Mesodermal cell (in vitro differentiated cells): ENCODE results near the gene DAZAP1.

Source experiments
- H3K27ac ChIP-seq: 2 replicates; pipeline ENCODE4 v1.7.0; 2013; ENCODE audit warnings: mild to moderate bottlenecking, low read depth, low read length, moderate library complexity; ENCODE audit not compliant: severe bottlenecking
- H3K36me3 ChIP-seq: 2 replicates; pipeline ENCODE4 v1.7.1; 2013; ENCODE audit warnings: mild to moderate bottlenecking, low read length, moderate library complexity; ENCODE audit not compliant: control insufficient read depth, insufficient read depth
- H3K4me1 ChIP-seq: one replicate; pipeline ENCODE4 v1.7.1; 2013; ENCODE audit warnings: mild to moderate bottlenecking, low read length; ENCODE audit not compliant: insufficient read depth, control insufficient read depth, poor library complexity, severe bottlenecking
- H3K4me3 ChIP-seq: 2 replicates; pipeline ENCODE4 v1.7.0; 2013; ENCODE audit warnings: low read length, control low read depth, mild to moderate bottlenecking; ENCODE audit not compliant: insufficient read depth, poor library complexity, severe bottlenecking; ENCODE audit errors: extremely low read depth
- H3K9me3 ChIP-seq: 2 replicates; pipeline ENCODE4 v1.7.1; 2013; ENCODE audit warnings: mild to moderate bottlenecking, low read length, moderate library complexity; ENCODE audit not compliant: control insufficient read depth
- WGBS, 2 experiments: methylation state at CpG; one replicate each; pipeline ENCODE4 v1.1.5; 2013; ENCODE audit warnings: missing lambda C conversion rate in 2 of 2; ENCODE audit not compliant: insufficient coverage in 2 of 2; 5-methylcytosine and 5-hydroxymethylcytosine counted together

The DAZAP1 gene

DNA sequence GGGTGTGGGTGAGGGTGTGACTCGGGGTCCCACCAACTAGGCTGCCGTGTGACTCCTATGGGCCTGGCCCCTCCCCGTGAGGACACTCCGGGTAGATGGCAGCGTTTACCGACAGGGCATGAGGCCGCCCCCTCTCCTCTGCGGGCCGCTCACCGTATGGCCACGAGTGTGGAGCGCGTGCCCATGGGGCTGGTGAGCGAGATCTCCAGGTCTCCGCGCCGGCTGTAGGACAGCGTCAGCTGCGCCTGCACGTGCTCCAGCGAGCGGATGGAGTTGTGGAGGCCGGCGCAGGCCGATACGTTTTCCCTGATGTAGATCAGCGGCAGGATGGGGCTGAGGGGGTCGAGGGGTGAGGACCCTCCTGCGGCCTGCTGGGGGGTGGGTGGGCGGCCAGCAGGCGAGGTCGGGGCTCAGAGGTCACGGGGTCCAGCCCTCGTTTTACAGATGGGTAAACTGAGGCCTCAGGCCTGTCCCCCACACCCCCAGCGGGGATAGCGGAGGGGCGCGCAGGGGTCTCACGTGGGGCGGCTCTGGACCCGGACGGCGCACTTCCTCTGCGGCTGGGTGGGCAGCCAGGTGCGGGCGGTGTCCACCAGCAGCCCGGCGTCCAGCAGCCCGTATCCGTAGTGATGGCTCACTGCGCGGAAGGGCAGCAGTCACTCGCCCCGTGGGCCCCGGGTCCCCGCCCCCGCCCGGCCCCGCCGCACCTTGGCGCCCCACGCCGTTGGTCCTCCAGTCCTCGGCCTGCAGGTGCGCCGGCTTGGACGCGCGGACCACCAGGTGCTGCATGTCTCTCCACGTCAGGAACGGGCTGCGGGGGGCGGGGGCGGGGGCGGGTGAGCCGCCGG, 76.0 kb downstream of the DAZAP1 start:
- Histone ChIP-seq H3K9me3 (no peaks in the 10 kb centered on the region), H3K27ac (no peak overlapping the region), H3K4me3 (no peak overlapping the region), H3K36me3 (no peaks in the 10 kb centered on the region), H3K4me1 (no peaks in the 10 kb centered on the region)
- WGBS, 2 experiments = 94 to 96% methylated on average over 68 to 77 of the region's 77 CpGs

DNA sequence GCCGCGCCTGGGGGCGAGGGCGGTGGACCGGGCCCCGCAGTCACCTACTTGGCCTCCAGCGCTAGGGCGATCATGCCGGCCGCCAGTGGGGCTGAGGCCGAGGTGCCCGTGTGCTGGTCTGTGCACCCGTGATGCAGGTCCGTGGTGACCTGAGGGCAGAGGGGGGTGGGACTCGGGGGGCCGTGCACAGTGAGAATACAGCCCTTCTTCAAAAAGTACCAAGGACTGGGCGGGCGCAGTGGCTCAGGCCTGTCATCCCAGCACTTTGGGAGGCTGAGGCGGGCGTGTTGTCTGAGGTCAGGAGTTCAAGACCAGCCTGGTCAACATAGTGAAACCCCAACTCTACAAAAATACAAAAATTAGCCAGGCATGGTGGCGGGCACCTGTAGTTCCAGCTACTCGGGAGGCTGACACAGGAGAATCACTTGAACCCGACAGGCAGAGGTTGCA, 76.6 kb downstream of the DAZAP1 start:
- no peaks in the 10 kb centered on the region for H3K36me3 ChIP-seq
- no peak overlapping the region for H3K4me3 ChIP-seq
- H3K27ac ChIP-seq = no peak overlapping the region
- H3K9me3 ChIP-seq = no peaks in the 10 kb centered on the region
- 88 to 96% methylated on average over 17 to 23 of the region's 23 CpGs for WGBS, 2 experiments
- no peaks in the 10 kb centered on the region for H3K4me1 ChIP-seq
